Testis (tissue), 3 donors: ENCODE measurements around the gene BABAM2. TPM values are rescaled to one million over a fixed set of nuclear protein-coding genes. Genes with fewer than 3 reads are reported as not detected.

Experiments
- DNase-seq: peaks from one replicate; pipeline ENCODE4 v3.0.0-alpha.2; 2019
- H3K27ac ChIP-seq, 2 donors: fragments of 200-600 bp; sonication (generic); one replicate each; pipeline ENCODE4 v1.5.1; 2019
- H3K27me3 ChIP-seq: fragments of 200-600 bp; sonication (generic); one replicate; pipeline ENCODE4 v1.5.1; 2019
- H3K36me3 ChIP-seq: fragments of 200-600 bp; sonication (generic); one replicate; pipeline ENCODE4 v1.5.1; 2017; ENCODE audit warnings: low read depth; ENCODE audit errors: missing control alignments
- H3K4me1 ChIP-seq: fragments of 200-600 bp; sonication (generic); one replicate; pipeline ENCODE4 v1.5.1; 2019
- H3K4me3 ChIP-seq, 2 donors: fragments of 200-600 bp; sonication (generic); one replicate each; pipeline ENCODE4 v1.5.1; 2017 to 2019
- H3K9me3 ChIP-seq: fragments of 200-600 bp; sonication (generic); one replicate; pipeline ENCODE4 v1.5.1; 2017
- CTCF ChIP-seq, 3 experiments: fragments of 450-650 bp in 2 of 3; fragments of 200-600 bp in 1 of 3; sonication (generic) in 1 of 3; IDR thresholded peaks; one replicate each; pipeline ENCODE4 v1.5.1; 2016 to 2019; ENCODE audit warnings: antibody characterized with exemption in 3 of 3, mild to moderate bottlenecking in 2 of 3, moderate library complexity in 1 of 3
- POLR2A ChIP-seq: fragments of 450-650 bp; IDR thresholded peaks from one replicate; pipeline ENCODE4 v1.6.1; 2017; ENCODE audit warnings: antibody characterized with exemption, mild to moderate bottlenecking, moderate library complexity
- WGBS, 2 donors: methylation state at CpG; one replicate each; pipeline ENCODE4 v1.1.5; 2018; 5-methylcytosine and 5-hydroxymethylcytosine counted together
- intact Hi-C: fragments of 100-400 bp; cut with DNase I; formaldehyde crosslinking; loops from one replicate; pipeline ENCODE4 v1.15.1; 2023; ENCODE audit warnings: low total_unique reads
- polyA plus RNA-seq: library from polyadenylated mRNA; stranded (reverse); fragments of 350-450 nt; fragmentation: Illumina TruSeq; extraction: RNeasy Lipid Tissue Mini Kit (QIAGEN cat#74804); gene quantifications from one replicate; pipeline ENCODE4 v1.2.3, GENCODE V29; 2014; ENCODE audit warnings: low read depth, low replicate concordance; ENCODE audit not compliant: insufficient read depth
- total RNA-seq, 2 donors: library from RNA; depleted of rRNA; stranded (reverse); fragments of >200 nt; gene quantifications; one replicate each; pipeline ENCODE4 v1.2.3, GENCODE V29; 2016

Gene BABAM2
- total and polyA plus RNA-seq, 3 donors from 2014 or later: 49.2 to 70.6 (median 59.1) TPM

GRCh38 chr2:28294451-28294850 lies 403.9 kb downstream of the BABAM2 start:
- H3K27me3 ChIP-seq: no peaks in the 10 kb centered on the region
- no peak for DNase-seq
- WGBS, 2 donors: 71 to 100% methylated on average over 1 of the region's 1 CpG
- no peak for TF ChIP-seq CTCF (IDR thresholded peaks at IDR 0.05)
- no peak for TF ChIP-seq POLR2A
- no peak overlapping the region for H3K4me3 ChIP-seq
- no peak overlapping the region for H3K27ac ChIP-seq
- no peaks in the 10 kb centered on the region for H3K36me3 ChIP-seq
- no peaks in the 10 kb centered on the region for H3K9me3 ChIP-seq
- no peaks in the 10 kb centered on the region for H3K4me1 ChIP-seq
- intact Hi-C loops: no loop called here

- H3K27me3 ChIP-seq: no peaks in the 10 kb centered on the region
- peaks cover 6% of the 10 kb centered on the region for H3K4me1 ChIP-seq
- no peak overlapping the region for H3K27ac ChIP-seq
- TF ChIP-seq CTCF (IDR thresholded peaks at IDR 0.05) (no peak), POLR2A (no peak)
- 94 to 98% methylated on average over 7 of the region's 7 CpGs for WGBS, 2 donors
- no peaks in the 10 kb centered on the region for H3K36me3 ChIP-seq
- intact Hi-C loops: no loop called here
- no peak for DNase-seq
- H3K4me3 ChIP-seq: no peak overlapping the region
- no peaks in the 10 kb centered on the region for H3K9me3 ChIP-seq
These were observed 405.7 kb downstream of the BABAM2 start for GRCh38 chr2:28296243-28296642.

GRCh38 chr2:28296904-28297303 lies 406.4 kb downstream of the BABAM2 start:
- WGBS, 2 donors: 87 to 93% methylated on average over 4 of the region's 4 CpGs
- no peaks in the 10 kb centered on the region for H3K9me3 ChIP-seq
- DNase-seq: no peak
- intact Hi-C loops: no loop called here
- H3K4me3 ChIP-seq: no peak overlapping the region
- H3K4me1 ChIP-seq: peaks cover 7% of the 10 kb centered on the region
- TF ChIP-seq POLR2A: no peak
- TF ChIP-seq CTCF (IDR thresholded peaks at IDR 0.05): no peak
- H3K27ac ChIP-seq: no peak overlapping the region
- no peaks in the 10 kb centered on the region for H3K27me3 ChIP-seq
- no peaks in the 10 kb centered on the region for H3K36me3 ChIP-seq

GRCh38 chr2:28297531-28297930 lies 407.0 kb downstream of the BABAM2 start:
- no peak for TF ChIP-seq CTCF (IDR thresholded peaks at IDR 0.05)
- H3K27me3 ChIP-seq: no peaks in the 10 kb centered on the region
- H3K4me3 ChIP-seq: no peak overlapping the region
- peaks cover 7% of the 10 kb centered on the region for H3K4me1 ChIP-seq
- no peaks in the 10 kb centered on the region for H3K36me3 ChIP-seq
- H3K27ac ChIP-seq: no peak overlapping the region
- intact Hi-C loops: no loop called here
- WGBS, 2 donors: 86 to 96% methylated on average over 2 of the region's 2 CpGs
- DNase-seq: no peak
- H3K9me3 ChIP-seq: no peaks in the 10 kb centered on the region

- peaks cover 7% of the 10 kb centered on the region for H3K4me1 ChIP-seq
- 87 to 92% methylated on average over 3 of the region's 3 CpGs for WGBS, 2 donors
- no peaks in the 10 kb centered on the region for H3K36me3 ChIP-seq
- H3K27me3 ChIP-seq: no peaks in the 10 kb centered on the region
- H3K4me3 ChIP-seq: no peak overlapping the region
- H3K27ac ChIP-seq: no peak overlapping the region
- H3K9me3 ChIP-seq: no peaks in the 10 kb centered on the region
- no peak for DNase-seq
- no peak for TF ChIP-seq POLR2A
- TF ChIP-seq CTCF (IDR thresholded peaks at IDR 0.05): no peak
- intact Hi-C loops: no loop called here
These were observed 407.9 kb downstream of the BABAM2 start for GRCh38 chr2:28298406-28298805.
